Measurements from ENCODE around the gene DOK6.

- TF ChIP-seq POLR2AphosphoS5 (IDR thresholded peaks at IDR 0.05; ENCODE audit: borderline replicate concordance, low read depth, low read length) = no peak
- no peak for TF ChIP-seq FOXP2 (optimal IDR thresholded peaks at IDR 0.05; ENCODE audit: control extremely low read depth, extremely low read length, insufficient read depth)
Measured at GRCh38 chr18:69380324-69380723, 20.4 kb upstream of the DOK6 start.
